ENCODE results near the gene CCDC149. TPM values are rescaled to one million over a fixed set of nuclear protein-coding genes. Genes with fewer than 3 reads are reported as not detected.

The CCDC149 gene
- total and polyA plus RNA-seq, 2 experiments from 2014 or later = 12.3 to 13.3 TPM

GRCh38 chr4:24810871-24811631 is 101.8 kb downstream of the CCDC149 start:
- no peak overlapping the region for H3K27ac ChIP-seq
- no peak for TF ChIP-seq CTCF (IDR thresholded peaks at IDR 0.05; ENCODE audit: poor library complexity)
- TF ChIP-seq EZH2 (IDR thresholded peaks at IDR 0.05; ENCODE audit: borderline replicate concordance) = no peak
- TF ChIP-seq EZH2phosphoT487 (IDR thresholded peaks at IDR 0.05; ENCODE audit: low read depth, severe bottlenecking, unreplicated experiment) = no peak
- H4K20me1 ChIP-seq (ENCODE audit: insufficient read depth, poor library complexity, severe bottlenecking) = no peaks in the 10 kb centered on the region
- H2AFZ ChIP-seq = no peak overlapping the region
- no peaks in the 10 kb centered on the region for H3K9me2 ChIP-seq (replicated peaks; ENCODE audit: insufficient read depth)
- H3K79me2 ChIP-seq = no peaks in the 10 kb centered on the region
- 93% methylated on average over 6 of the region's 6 CpGs for whole genome bisulfite sequencing (ENCODE audit: low lambda C conversion rate, missing lambda C conversion rate)
- no peaks in the 10 kb centered on the region for H3K9me3 ChIP-seq (ENCODE audit: low read depth)
- no peaks in the 10 kb centered on the region for H3K27me3 ChIP-seq
- no peaks in the 10 kb centered on the region for H3K36me3 ChIP-seq (replicated peaks; ENCODE audit: insufficient read depth, low read depth)
- no peak overlapping the region for H3K4me2 ChIP-seq
- DNase-seq (ENCODE audit: low spot score) = no peak
- no peak overlapping the region for H3K4me3 ChIP-seq
- H3K4me1 ChIP-seq (ENCODE audit: insufficient read depth) = no peaks in the 10 kb centered on the region

- H3K27me3 ChIP-seq = no peaks in the 10 kb centered on the region
- H3K9me3 ChIP-seq (ENCODE audit: low read depth) = no peaks in the 10 kb centered on the region
- H4K20me1 ChIP-seq (ENCODE audit: insufficient read depth, poor library complexity, severe bottlenecking) = no peaks in the 10 kb centered on the region
- no peaks in the 10 kb centered on the region for H3K36me3 ChIP-seq (replicated peaks; ENCODE audit: insufficient read depth, low read depth)
- no peaks in the 10 kb centered on the region for H3K4me1 ChIP-seq (ENCODE audit: insufficient read depth)
- H3K4me2 ChIP-seq = no peak overlapping the region
- H3K27ac ChIP-seq = no peak overlapping the region
- no peaks in the 10 kb centered on the region for H3K9me2 ChIP-seq (replicated peaks; ENCODE audit: insufficient read depth)
- no peak for DNase-seq (ENCODE audit: low spot score)
- H3K79me2 ChIP-seq = no peaks in the 10 kb centered on the region
- 92% methylated on average over 6 of the region's 6 CpGs for WGBS (ENCODE audit: low lambda C conversion rate, missing lambda C conversion rate)
- no peak overlapping the region for H2AFZ ChIP-seq
- no peak overlapping the region for H3K4me3 ChIP-seq
- TF ChIP-seq CTCF (IDR thresholded peaks at IDR 0.05; ENCODE audit: poor library complexity) = no peak
- no peak for TF ChIP-seq EZH2phosphoT487 (IDR thresholded peaks at IDR 0.05; ENCODE audit: low read depth, severe bottlenecking, unreplicated experiment)
- TF ChIP-seq EZH2 (IDR thresholded peaks at IDR 0.05; ENCODE audit: borderline replicate concordance) = no peak
Observed at GRCh38 chr4:24809815-24810405, 102.9 kb downstream of the CCDC149 start.

GRCh38 chr4:24809376-24809775 is 103.5 kb downstream of the CCDC149 start:
- no peak overlapping the region for H3K4me2 ChIP-seq
- H3K4me3 ChIP-seq = no peak overlapping the region
- no peaks in the 10 kb centered on the region for H3K27me3 ChIP-seq
- no peak for TF ChIP-seq EZH2 (IDR thresholded peaks at IDR 0.05; ENCODE audit: borderline replicate concordance)
- no peak for TF ChIP-seq EZH2phosphoT487 (IDR thresholded peaks at IDR 0.05; ENCODE audit: low read depth, severe bottlenecking, unreplicated experiment)
- no peak for TF ChIP-seq CTCF (IDR thresholded peaks at IDR 0.05; ENCODE audit: poor library complexity)
- H2AFZ ChIP-seq = no peak overlapping the region
- H3K9me3 ChIP-seq (ENCODE audit: low read depth) = no peaks in the 10 kb centered on the region
- no peak for DNase-seq (ENCODE audit: low spot score)
- no peaks in the 10 kb centered on the region for H3K36me3 ChIP-seq (replicated peaks; ENCODE audit: insufficient read depth, low read depth)
- no peaks in the 10 kb centered on the region for H4K20me1 ChIP-seq (ENCODE audit: insufficient read depth, poor library complexity, severe bottlenecking)
- H3K27ac ChIP-seq = no peak overlapping the region
- no peaks in the 10 kb centered on the region for H3K79me2 ChIP-seq
- no peaks in the 10 kb centered on the region for H3K9me2 ChIP-seq (replicated peaks; ENCODE audit: insufficient read depth)
- no peaks in the 10 kb centered on the region for H3K4me1 ChIP-seq (ENCODE audit: insufficient read depth)
- 80% methylated on average over 2 of the region's 2 CpGs for WGBS (ENCODE audit: low lambda C conversion rate, missing lambda C conversion rate)
